ENCODE results near the gene LMTK3.
"Not testable (repeated sequence)": the region's sequence is repeated elsewhere in the genome, so short reads cannot be mapped to it uniquely, and the experiment has no call there.

LMTK3 gene

DNA sequence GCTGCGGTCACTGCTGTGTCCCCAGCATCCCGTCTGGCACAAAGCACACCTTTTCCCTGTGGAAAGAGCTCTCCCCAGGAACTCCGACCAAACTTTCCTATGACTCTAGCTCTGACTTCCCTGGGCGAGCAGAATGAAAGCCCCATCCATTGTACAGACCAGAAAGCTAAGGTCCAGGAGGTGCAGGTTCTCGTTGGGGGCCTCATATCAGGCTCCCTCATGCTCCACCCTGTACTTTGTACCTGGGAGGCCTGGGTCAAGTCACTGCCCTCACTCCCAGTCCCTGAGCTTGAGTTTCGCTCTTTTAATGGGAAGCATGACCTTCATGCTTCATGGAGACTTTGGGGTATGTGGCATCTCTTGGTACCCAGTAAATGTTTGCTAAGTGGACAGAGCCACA, 24.1 kb downstream of the LMTK3 start:
- FAIRE-seq = no peak

DNA sequence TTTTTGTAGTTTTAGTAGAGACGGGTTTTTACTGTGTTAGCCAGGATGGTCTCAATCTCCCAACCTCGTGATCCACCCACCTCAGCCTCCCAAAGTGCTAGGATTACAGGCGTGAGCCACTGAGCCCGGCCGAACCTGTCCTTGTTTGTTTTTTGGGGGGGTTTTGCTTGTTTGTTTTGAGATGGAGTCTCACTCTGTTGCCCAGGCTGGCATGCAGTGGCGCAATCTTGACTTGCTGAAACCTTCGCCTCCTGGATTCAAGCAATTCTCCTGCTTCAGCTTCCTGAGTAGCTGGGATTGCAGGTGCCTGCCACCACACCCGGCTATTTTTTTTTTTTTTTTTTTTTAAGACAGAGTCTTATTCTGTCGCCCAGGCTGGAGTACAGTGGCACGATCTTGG, 24.9 kb downstream of the LMTK3 start:
- FAIRE-seq = not testable (repeated sequence)

DNA sequence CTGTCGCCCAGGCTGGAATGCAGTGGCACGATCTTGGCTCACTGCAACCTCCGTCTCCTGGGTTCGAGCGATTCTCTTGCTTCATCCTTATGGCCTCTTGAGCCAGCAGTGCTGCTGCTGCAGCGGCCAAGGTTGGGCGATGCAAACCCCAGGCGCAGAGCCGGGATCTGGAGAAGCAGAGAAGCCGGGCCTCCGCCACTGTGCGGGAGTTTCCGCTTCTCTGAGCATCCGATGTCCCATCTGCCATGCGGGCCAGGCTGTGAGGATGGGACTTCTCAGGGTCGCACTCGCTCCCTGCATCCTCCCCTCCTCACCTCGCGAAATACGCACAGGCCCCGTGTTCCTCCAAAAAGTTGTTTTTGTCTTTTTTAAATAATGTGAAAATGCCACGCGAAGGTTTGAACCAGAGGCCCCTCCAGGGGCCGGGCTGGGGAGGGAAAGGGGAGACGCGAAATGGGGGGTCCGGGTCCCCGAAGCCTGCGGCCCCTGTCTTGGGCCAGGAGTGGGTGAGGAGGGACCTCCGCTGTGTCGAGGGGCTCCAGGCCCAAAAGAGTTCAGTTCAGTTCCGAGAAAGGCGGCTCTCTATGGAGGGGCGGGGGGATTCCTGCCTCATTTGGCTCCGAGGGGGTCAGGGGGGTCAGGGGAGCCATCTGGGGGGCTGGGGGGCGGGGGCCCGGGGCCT, 26.6 kb downstream of the LMTK3 start:
- FAIRE-seq = no peak

DNA sequence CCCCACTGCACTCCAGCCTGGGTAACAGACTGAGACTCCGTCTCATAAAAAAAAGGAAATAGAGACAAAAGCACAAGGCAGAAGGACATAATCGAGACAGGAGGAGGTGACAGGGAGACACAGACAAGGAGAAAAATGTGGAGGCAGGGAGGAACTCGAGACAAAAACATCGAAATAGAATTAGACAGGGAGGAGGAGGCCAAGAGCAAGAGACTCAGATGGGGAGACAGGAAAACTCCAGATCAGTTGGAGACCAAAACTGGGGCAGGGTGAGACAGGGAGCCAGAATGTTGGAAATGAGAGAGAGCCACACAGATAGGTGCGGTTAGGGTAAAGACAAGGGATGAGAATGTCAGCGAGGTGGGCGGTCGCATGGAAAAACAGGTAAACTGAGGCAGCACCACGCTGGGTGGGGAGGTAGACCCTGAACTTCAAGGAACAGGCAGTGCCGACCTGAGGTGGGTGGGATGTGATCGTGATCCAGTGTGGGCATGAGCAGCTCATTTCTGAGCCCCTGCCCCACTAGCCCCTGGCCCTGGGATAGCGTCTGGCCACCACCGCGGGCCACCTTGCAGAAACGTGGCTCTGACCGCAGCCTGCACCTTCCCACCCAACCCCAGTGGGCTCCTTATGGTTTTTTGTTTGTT, 27.3 kb downstream of the LMTK3 start:
- FAIRE-seq = no peak

DNA sequence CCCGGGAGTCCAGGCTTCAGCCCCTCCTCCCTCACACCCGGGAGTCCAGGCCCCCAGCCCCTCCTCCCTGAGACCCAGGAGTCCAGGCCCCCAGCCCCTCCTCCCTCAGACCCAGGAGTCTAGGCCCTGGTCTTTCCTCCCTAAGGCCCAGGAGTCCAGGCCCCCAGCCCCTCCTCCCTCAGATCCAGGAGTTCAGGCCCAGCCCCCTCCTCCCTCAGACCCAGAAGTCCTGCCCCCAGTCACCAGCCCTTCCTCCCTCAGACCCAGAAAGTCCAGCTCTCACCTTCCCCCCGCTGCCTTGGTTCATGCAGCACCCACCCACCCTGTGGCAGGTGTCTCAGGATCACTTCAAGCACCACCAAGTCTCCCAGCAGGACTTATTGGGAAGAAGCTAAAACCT, 28.3 kb downstream of the LMTK3 start:
- FAIRE-seq = no peak

DNA sequence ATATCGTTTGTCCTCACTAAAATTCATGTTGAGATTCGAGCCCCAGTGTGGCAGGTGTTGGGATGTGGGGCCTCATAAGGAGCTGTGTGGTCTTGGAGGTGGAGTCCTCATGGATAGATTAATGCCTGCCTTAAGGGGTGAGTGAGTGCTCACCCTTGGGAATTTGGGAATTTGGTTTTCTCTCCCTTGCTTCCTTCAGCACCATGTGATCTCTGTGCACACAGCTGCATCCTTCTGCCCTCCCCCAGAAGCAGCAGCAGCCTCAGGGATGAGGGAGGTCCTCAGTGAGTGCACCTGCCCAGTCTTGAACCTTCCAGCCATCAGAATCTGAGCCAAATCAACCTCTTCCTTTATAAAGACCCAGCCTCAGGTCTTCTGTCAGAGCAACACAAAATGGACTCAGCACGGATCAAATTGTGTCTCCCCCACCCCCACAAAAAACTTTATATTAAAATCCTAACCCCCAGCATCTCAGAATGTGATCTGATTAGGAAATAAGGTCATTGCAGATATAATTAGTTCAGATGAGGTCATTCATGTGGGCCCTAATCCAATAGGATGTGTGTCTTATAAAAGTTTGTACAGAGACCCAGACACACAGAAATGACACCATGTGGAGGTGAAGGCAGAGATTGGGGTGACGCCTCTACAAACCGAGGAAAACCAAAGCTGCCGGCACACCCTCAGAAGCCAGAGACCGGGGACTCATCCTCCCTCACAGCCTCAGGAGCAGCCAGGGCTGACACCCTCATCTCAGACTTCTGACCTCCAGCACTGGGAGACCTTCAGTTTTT, 29.6 kb downstream of the LMTK3 start:
- FAIRE-seq = no peak

DNA sequence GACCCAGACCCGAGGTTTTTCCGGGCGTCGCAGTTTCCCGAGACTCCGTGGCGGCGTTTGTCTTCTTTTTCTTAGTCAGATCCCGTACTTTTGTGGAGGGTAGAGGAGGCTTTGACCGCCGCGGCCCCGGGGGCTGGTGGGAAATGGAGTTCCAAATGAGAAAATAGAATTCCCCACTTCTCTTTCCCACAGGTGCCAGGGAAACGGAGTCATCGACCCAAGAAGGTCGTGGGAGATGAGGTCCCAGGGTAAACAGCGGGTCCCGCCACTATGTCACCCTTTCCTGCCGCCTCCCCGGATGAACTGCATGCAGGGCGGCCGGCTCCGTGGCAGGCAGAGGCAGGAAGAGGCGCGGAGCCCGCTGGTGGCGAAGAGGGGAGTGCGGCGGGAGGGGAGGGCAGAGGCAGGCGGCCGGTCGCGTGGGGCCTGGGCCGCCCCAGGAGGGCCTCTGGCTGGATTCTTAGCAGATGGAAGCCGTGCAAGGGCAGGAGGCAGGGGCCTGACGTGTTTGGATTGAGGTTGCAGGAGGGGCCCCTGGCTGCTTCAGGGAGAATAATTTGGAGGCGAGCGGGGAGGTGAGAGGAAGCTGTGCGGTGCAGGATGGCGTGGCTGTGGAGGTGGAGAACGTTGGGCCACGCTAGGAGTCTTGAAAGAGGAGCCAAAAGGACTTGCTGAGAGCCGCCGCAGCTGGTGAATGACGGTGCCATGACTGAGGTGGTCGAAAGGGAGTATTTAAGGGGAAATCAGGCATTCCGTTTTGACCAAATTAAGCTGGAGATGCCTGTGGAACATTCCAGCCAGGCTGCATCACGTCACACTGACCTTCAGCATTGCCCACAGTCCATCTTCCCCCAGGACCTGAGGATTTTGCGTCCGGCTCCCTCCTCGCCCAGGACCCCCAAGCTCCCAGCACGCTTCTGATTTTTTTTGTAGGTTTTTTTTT, 30.8 kb downstream of the LMTK3 start:
- no peak for FAIRE-seq

DNA sequence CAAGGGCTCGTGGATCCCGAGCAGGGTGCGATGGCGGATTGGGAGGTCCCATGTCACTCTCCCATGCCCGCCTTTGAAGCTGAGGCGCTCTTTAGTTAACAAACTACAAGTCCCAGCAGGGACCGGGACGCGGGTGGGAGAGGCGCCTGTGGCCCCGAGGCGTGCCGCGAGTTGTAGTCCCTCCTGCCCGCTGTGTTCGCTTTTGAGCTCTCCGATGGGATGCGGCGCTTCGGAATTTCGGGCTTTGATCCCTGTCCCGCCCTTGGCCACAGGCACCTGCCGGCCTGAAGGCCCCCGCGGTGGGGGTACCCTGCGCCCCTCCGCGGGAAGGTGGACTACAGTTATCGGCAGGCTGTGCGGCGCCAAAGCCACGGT, 31.5 kb downstream of the LMTK3 start:
- no peak for FAIRE-seq

DNA sequence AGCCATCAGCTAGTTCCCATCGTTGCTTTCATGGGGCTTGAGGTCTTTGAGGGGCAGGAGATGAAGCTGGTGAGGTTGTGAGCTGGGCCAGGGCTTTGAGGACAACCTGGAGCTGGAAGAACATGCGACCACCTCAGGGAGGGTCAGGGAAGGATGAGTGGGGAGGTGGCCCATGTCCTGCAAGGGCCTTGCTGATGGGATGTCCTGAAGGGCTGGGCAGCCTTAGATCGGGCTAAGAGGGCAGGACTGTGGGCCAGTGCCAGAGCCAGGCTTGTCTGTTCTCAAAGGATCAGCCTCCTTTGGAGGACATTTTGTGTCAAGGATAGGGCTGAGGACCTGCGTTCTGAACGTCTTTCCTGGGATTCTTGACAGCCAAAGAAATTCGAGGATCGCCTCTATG, 31.9 kb downstream of the LMTK3 start:
- FAIRE-seq = no peak

DNA sequence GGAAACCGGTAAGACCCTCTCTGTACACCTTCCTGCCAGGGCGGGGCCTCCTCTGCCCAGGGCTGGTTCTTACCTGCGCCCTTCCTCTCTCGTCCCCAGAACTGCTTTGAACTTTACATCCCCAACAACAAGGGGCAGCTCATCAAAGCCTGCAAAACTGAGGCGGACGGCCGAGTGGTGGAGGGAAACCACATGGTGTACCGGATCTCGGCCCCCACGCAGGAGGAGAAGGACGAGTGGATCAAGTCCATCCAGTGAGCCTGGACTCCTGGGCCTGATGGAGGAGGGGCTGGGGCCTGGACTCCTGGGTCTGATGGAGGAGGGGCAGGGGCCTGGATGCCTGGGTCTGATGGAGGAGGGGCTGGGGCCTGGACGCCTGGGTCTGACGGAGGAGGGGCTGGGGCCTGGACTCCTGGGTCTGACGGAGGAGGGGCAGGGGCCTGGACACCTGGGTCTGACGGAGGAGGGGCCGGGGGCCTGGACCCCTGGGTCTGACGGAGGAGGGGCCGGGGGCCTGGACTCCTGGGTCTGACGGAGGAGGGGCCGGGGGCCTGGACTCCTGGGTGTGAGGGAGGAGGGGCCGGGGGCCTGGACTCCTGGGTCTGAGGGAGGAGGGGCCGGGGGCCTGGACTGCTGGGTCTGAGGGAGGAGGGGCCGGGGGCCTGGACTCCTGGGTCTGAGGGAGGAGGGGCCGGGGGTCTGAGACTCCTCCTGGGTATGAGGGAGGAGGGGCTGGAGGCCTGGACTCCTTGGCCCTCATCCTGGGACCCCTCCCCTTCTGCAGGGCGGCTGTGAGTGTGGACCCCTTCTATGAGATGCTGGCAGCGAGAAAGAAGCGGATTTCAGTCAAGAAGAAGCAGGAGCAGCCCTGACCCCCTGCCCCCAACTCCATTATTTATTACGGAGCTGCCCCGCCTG, 33.0 kb downstream of the LMTK3 start:
- FAIRE-seq = no peak

DNA sequence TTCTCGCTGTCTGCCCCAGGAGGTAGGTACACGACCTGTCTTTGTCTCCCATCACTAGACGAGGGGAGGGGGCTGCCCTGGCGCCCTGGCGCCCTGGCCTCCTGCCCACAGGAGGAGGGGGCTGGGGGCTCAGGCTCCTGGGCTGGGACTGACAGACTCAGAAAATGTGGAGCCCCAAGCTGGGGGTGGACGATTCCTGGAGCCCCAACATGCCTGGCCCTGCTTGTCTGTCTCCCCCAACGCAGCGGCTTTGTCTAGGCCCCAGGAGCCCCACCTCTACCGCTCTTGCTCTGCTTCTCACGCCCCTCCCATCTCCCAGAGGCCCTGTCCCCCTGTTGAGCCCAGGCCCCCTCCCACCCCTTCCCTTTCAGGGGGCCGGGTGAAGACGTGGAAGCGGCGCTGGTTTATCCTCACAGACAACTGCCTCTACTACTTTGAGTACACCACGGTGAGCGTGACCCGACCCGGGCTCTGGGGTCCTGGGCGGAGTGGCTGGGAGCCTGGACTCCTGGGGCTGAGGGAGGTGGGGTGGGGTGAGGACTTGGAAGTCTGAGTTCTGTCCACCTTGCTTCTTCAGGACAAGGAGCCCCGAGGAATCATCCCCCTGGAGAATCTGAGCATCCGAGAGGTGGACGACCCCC, 33.8 kb downstream of the LMTK3 start:
- FAIRE-seq = no peak

DNA sequence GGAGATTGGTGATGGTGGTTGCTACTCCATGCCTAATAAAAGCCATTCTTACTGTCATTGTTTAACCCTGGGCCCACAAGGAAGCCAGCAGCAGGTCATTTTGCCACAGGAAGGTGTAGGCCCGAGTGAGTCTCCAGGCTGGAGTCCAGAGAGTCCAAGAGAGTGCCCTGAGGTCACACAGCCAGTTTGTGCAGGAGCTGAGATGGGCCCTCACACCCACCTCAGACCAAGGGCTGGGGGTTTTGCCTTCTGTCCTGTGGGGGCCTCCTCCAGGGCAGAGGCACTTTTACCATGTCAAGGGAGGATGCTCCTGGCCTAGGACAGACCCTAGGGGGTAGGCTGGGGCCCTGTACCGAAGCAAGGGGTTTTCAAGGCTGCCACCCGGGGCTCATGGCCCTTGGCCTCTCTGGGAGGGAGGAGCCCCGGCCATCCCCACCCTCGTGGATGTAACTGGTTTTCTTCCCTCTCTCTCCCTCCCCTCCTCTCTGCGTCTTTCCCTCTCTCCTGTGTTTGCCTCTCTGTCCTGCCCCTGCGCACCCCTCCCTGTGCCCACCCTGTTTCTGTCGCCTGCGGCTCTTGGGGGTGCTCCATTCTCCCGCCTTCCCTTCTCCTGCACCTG, 34.5 kb downstream of the LMTK3 start:
- FAIRE-seq = no peak

DNA sequence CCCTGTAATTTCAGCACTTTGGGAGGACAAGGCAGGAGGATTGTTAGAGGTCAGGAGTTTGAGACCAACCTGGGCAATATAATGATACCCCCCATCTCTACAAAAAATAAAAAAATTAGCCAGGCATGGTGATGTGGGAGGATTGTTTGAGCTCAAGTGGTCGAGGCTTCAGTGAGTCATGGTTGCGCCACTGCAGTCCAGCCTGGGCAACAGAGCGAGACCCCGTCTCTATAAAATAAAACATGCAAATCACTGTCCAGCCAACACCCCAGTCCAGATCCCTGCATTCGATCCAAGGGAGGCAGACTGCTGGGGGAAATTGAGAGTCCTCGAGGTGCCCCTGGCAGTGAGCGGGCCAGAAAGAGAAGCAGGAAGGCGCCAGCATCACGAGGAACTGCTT, 35.5 kb downstream of the LMTK3 start:
- no peak for FAIRE-seq

DNA sequence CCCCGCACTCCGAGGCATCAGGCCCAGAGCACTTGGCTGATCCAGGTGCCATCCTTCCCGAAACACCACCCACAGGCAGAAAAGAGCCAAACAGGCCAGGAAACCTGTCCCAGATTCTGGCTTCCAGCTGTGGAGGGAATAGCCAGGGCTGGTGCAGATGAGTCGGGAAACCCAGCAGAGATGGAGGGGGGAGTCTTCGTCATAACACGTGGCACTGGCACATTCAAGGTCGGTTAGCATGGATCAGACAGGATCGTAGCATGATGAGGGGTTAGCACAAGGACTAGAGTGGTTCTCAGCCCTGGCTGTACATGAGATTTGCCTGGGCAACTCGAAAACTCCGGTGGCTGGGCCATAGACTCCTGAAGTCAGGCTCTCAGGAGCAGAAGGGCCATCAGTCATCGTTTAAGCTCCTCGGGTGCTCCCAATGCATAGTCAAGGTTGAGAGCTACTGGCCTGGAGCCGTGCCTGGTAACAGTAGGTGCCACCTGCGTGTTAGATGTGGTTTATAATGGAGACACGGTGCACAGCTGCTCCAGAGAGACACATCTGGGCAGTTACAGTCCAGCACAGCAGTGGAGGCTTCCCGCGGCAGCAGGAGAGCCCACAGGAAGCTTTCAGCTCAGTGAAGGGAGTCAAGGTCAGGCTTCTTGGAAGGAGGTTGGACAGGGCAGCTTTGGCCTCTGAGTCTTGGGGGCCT, 36.1 kb downstream of the LMTK3 start:
- no peak for FAIRE-seq

DNA sequence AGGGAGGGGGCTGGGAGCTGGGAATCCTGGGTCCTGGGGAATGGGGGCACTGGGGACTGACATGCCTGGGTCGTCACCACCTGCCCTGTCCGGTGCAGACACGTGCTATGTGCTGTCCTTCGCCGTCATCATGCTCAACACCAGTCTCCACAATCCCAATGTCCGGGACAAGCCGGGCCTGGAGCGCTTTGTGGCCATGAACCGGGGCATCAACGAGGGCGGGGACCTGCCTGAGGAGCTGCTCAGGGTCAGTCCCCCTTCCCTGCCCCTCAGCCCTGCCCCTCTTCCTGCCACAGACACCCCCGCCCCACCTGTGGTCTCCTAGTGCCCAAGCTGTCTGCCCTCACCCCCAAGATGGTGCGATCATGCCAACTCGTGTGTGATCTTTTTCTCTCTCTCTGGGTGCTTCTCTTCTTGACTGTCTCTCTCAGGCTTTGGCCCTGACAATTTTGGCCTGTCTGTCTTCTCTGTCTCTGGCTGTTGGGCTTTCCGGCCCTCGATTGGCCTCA, 37.5 kb downstream of the LMTK3 start:
- FAIRE-seq = no peak

DNA sequence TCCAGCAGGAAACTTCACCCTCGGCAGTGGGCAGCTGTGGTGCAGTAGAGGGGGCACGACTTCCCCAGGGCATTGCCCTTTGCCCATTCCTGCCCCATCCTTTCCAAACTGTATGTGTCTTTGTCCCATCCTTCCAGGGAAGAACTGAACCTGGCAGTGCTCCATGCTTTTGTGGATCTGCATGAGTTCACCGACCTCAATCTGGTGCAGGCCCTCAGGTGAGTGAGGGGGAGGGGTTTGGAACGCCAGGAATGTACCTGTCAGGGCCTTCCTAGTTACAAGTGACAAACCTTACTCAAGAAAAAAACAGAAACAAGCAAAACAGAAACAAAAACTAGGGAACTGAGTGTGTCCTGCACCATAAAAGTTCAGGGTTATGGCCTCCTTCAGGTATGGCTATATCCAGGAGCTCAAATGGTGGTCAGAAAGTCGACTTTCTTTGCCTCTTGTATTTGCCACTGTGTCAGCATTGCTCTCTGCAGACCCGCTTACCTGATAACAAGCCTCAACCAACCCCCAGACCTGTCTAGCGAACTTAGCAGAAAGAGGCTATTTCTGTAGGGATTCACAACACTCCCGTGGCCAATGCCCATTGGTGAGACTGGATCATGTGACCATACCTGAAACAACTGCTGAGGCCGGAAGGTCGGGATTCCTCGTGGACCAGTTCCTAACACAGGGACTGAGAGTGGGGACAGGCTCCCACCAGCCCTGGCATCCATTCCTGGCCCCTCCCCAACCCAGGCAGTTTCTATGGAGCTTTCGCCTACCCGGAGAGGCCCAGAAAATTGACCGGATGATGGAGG, 38.3 kb downstream of the LMTK3 start:
- no peak for FAIRE-seq

DNA sequence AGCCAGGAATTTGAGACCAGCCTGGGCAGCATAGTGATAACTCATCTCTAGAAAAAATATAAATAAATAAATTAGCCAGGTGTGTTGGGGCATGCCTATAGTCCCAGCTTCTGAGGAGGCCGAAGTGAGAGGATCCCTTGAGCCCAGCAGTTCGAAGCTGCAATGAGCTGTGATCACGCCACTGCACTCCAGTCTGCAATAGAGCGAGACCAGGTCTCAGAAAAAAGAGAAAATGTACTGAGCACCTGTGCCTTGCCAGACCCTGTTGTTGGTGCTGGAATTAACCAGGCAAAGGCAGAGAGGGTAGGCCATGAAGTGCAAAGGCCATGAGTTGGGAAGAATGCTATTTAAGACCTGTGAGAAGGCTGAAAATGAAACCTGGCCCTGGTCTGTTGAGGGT, 39.8 kb downstream of the LMTK3 start:
- FAIRE-seq = no peak

DNA sequence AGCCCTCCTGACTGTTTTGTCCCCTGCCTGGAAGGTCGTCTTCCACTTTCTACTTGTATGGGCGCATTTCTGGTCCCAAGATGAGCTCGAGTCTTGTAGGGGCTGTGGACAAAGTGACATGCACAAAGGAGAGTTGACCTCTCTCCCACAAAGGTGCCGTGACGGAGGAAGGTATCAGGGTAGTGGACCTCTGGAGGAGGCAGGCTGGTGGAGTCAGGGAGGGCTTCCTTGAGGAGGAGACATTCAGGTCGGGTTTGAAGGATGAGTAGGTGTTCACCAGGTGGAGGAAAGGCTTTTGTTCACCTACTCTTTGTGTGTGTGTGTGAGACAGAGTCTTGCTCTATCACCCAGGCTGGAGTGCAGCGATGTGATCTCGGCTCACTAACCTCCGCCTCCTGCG, 40.8 kb downstream of the LMTK3 start:
- FAIRE-seq = no peak

Data from TTC549 (cell line).